ENCODE measurements around the gene GPX5.

GPX5 gene

DNA sequence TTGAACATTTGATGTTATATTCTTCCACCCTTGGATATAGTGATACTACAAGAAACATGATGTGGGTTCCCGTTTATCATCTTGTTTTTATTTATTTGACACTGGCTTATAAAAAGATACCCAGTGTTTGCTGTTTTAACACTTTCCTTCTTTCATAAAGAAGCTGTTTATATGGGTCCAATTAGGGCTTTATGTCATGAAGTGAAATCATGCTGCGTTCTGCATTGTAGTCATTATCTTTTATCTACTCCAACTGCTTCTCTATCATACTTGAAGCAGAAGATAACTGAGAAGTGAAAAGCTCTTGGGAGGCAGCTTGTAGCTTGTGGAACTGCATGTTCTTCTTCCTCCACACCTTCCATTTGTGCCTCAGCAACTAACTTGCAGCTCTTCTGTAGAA, 57.8 kb downstream of the GPX5 start:
- no peak for DNase-seq
- Histone ChIP-seq H3K36me3 (no peaks in the 10 kb centered on the region), H3K4me1 (peaks cover 0 to 16% (median 10%) of the 10 kb centered on the region in 4 donors), H3K4me3 (no peak overlapping the region), H3K9me3 (no peaks in the 10 kb centered on the region), H3K27me3 (peaks cover 0 to 10% of the 10 kb centered on the region in 2 donors), H3K27ac (no peak overlapping the region)
- TF ChIP-seq, protein P1, sequence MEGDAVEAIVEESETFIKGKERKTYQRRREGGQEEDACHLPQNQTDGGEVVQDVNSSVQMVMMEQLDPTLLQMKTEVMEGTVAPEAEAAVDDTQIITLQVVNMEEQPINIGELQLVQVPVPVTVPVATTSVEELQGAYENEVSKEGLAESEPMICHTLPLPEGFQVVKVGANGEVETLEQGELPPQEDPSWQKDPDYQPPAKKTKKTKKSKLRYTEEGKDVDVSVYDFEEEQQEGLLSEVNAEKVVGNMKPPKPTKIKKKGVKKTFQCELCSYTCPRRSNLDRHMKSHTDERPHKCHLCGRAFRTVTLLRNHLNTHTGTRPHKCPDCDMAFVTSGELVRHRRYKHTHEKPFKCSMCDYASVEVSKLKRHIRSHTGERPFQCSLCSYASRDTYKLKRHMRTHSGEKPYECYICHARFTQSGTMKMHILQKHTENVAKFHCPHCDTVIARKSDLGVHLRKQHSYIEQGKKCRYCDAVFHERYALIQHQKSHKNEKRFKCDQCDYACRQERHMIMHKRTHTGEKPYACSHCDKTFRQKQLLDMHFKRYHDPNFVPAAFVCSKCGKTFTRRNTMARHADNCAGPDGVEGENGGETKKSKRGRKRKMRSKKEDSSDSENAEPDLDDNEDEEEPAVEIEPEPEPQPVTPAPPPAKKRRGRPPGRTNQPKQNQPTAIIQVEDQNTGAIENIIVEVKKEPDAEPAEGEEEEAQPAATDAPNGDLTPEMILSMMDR (IDR thresholded peaks at IDR 0.05), result no peak
- intact Hi-C loops (cut with DNase I; ENCODE audit: low total_unique reads), result no loop called here
